Peyer's patch (tissue), 4 donors: Measurements from ENCODE around the gene TRPM8. TPM values are rescaled to one million over a fixed set of nuclear protein-coding genes. Genes with fewer than 3 reads are reported as not detected.

ENCODE experiments used
- DNase-seq, 3 donors: peaks; one replicate each; pipeline ENCODE4 v3.0.0-alpha.2; 2017 to 2019
- H3K27ac ChIP-seq, 4 donors: fragments of 200-600 bp; sonication (generic); one replicate each; pipeline ENCODE4 v1.5.1; 2016 to 2019
- H3K27me3 ChIP-seq, 2 donors: fragments of 200-600 bp; sonication (generic); one replicate each; pipeline ENCODE4 v1.5.1; 2019
- H3K36me3 ChIP-seq, 3 donors: fragments of 200-600 bp; sonication (generic); one replicate each; pipeline ENCODE4 v1.5.1; 2016 to 2019
- H3K4me1 ChIP-seq, 4 donors: fragments of 200-600 bp; sonication (generic); one replicate each; pipeline ENCODE4 v1.5.1; 2016 to 2019
- H3K4me3 ChIP-seq, 4 donors: fragments of 200-600 bp; sonication (generic); 1 replicate in 3 of 4; 2 replicates in 1 of 4; pipeline ENCODE4 v1.5.1; 2016 to 2019; ENCODE audit warnings: mild to moderate bottlenecking in 1 of 4
- H3K9me3 ChIP-seq, 4 donors: fragments of 200-600 bp; sonication (generic); one replicate each; pipeline ENCODE4 v1.5.1; 2016 to 2019; ENCODE audit warnings: mild to moderate bottlenecking in 1 of 4
- POLR2A ChIP-seq, 2 donors: fragments of 450-650 bp; IDR thresholded peaks; one replicate each; pipeline ENCODE4 v1.5.1; 2017; ENCODE audit warnings: antibody characterized with exemption in 2 of 2, mild to moderate bottlenecking in 2 of 2, moderate library complexity in 2 of 2
- total RNA-seq, 4 donors: library from RNA; depleted of rRNA; stranded (reverse); fragments of >200 nt; gene quantifications; one replicate each; pipeline ENCODE4 v1.1.0, GENCODE V29; 2016
- TF ChIP-seq, protein P1 (sequence below), 6 experiments: fragments of 450-650 bp in 4 of 6; fragments of 200-600 bp in 2 of 6; sonication (generic) in 1 of 6; IDR thresholded peaks; one replicate each; pipeline ENCODE4 v1.5.1; 2017 to 2019; ENCODE audit warnings: antibody characterized with exemption in 6 of 6, mild to moderate bottlenecking in 3 of 6, moderate library complexity in 1 of 6

Gene TRPM8
- total RNA-seq, 4 donors from 2014 or later, result not detected

DNA sequence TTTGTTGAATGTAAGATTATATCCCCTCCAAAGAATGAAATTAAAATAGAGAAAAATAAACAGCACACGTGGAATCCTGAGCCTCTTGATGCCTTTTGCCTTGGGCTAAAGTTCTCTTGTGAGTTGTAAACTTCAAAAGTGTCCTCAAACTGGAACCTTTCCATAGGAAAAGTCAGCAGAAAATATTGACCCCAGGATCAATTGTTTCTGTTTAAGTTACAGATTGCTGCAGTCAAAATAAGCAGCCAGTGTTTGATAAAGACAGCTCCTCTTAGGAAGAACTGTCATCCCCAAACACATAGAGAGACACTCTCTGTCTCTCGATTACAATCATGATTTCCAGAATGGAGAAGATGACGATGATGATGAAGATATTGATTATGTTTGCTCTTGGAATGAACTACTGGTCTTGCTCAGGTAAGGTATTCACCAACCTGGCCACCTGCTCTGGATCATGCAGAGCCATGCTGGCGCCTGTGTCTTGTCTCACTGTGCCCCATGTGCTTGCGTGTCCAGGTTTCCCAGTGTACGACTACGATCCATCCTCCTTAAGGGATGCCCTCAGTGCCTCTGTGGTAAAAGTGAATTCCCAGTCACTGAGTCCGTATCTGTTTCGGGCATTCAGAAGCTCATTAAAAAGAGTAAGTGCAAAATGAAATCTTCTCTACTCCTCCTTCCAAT is 133.4 kb downstream of the TRPM8 start, which contains the start of gene SPP2:
Gene SPP2, plus strand, starts transcription at position 248 of the 681 bp plus-strand sequence. Its CDS starts 85 bp downstream, at position 333.
- Histone ChIP-seq H3K27me3 (no peaks in the 10 kb centered on the region), H3K4me1 (no peaks in the 10 kb centered on the region)
- TF ChIP-seq, protein P1, sequence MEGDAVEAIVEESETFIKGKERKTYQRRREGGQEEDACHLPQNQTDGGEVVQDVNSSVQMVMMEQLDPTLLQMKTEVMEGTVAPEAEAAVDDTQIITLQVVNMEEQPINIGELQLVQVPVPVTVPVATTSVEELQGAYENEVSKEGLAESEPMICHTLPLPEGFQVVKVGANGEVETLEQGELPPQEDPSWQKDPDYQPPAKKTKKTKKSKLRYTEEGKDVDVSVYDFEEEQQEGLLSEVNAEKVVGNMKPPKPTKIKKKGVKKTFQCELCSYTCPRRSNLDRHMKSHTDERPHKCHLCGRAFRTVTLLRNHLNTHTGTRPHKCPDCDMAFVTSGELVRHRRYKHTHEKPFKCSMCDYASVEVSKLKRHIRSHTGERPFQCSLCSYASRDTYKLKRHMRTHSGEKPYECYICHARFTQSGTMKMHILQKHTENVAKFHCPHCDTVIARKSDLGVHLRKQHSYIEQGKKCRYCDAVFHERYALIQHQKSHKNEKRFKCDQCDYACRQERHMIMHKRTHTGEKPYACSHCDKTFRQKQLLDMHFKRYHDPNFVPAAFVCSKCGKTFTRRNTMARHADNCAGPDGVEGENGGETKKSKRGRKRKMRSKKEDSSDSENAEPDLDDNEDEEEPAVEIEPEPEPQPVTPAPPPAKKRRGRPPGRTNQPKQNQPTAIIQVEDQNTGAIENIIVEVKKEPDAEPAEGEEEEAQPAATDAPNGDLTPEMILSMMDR (IDR thresholded peaks at IDR 0.05), result no peak
- TF ChIP-seq POLR2A (IDR thresholded peaks at IDR 0.05), result no peak

DNA sequence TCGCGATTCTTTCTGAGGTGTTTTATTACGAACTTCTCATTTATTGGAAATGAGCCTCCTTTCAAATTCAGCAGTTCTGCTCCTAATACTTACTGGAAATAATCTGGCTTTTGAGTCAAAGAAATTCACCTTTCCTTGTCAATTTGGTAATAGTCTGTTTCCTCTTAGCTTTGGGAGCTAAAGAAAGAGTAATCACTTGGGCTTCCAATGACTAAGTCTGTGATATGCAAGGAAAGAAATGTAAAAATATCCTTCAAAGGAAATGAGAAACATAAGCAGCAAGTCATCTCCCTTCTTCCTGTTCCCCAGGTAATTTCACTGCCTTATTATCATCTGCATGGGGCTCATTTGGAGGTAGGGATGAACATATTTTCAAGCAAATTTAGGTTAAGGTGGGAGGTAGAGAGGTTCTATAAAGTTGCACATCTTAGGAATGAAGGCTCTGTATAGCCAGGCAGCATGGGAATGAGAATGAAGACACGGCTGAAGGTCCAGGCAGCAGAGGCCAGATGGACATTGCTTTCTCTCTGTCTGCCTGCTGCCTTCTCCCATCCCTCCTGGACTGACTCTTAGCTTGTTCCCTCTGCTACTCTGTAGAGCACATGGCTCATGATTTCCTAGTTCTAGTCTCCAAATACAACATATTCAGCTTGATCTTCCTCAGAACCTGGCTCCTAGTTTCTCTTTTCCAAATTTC is 134.3 kb downstream of the TRPM8 start:
- TF ChIP-seq POLR2A (IDR thresholded peaks at IDR 0.05), result no peak
- TF ChIP-seq, protein P1 (IDR thresholded peaks at IDR 0.05), result no peak
- H3K27ac ChIP-seq, result no peak overlapping the region

More for the DNA sequence above, 133.4 kb downstream of the TRPM8 start, which contains the start of gene SPP2:
- DNase-seq, result no peak
- H3K36me3 ChIP-seq, result no peaks in the 10 kb centered on the region
- no peaks in the 10 kb centered on the region for H3K9me3 ChIP-seq
- no peak within 1 kb of the TSS for H3K4me3 ChIP-seq
- no peak within 1 kb of the TSS for H3K27ac ChIP-seq

DNA sequence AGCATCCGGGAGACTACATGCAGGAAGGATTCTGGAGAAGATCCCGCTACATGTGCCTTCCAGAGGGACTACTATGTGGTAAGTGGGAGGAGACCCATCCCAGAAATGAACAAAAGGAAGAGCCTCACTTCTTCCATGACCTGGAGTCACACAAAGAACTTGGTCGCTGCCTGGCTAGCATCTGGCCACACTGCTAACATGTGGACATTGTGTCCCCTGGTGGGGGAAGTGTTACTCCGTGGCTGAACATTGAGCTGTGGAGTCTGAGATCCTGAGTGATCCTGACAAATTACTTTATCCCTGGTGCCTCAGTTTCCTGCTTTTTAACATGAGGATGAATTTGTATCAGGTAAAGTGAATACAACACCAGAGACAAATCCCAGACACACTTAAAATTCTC is 141.7 kb downstream of the TRPM8 start:
- no peaks in the 10 kb centered on the region for H3K9me3 ChIP-seq
- DNase-seq, result no peak
- TF ChIP-seq, protein P1 (IDR thresholded peaks at IDR 0.05), result no peak
- no peak for TF ChIP-seq POLR2A (IDR thresholded peaks at IDR 0.05)

More for the DNA sequence above, 134.3 kb downstream of the TRPM8 start:
- H3K27me3 ChIP-seq, result no peaks in the 10 kb centered on the region
- no peaks in the 10 kb centered on the region for H3K9me3 ChIP-seq
- no peaks in the 10 kb centered on the region for H3K36me3 ChIP-seq
- H3K4me1 ChIP-seq, result no peaks in the 10 kb centered on the region
- no peak overlapping the region for H3K4me3 ChIP-seq
- DNase-seq, result no peak

DNA sequence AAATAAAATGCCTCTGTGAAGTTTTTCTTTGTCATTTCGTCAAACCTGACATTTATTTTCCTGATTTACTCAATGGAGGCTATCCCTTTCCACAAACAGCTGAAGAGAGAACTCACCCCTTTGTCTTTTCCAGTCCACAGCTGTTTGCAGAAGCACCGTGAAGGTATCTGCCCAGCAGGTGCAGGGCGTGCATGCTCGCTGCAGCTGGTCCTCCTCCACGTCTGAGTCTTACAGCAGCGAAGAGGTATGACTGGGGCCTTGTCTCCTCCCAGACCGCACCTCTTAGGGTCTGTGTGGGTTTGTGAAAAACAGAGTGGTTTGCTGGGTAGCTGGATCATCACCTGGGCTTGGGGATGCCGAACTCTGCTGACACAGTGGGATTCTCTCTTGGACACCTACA is 143.1 kb downstream of the TRPM8 start:
- H3K36me3 ChIP-seq, result no peaks in the 10 kb centered on the region
- H3K4me1 ChIP-seq, result no peaks in the 10 kb centered on the region
- H3K4me3 ChIP-seq, result no peak overlapping the region
- no peaks in the 10 kb centered on the region for H3K9me3 ChIP-seq
- H3K27ac ChIP-seq, result no peak overlapping the region
- H3K27me3 ChIP-seq, result no peaks in the 10 kb centered on the region
- DNase-seq, result no peak
- TF ChIP-seq POLR2A (IDR thresholded peaks at IDR 0.05), result no peak
- TF ChIP-seq, protein P1 (IDR thresholded peaks at IDR 0.05), result no peak

More for the DNA sequence above, 141.7 kb downstream of the TRPM8 start:
- Histone ChIP-seq H3K36me3 (no peaks in the 10 kb centered on the region), H3K4me1 (no peaks in the 10 kb centered on the region), H3K27ac (no peak overlapping the region), H3K27me3 (no peaks in the 10 kb centered on the region), H3K4me3 (no peak overlapping the region)

DNA sequence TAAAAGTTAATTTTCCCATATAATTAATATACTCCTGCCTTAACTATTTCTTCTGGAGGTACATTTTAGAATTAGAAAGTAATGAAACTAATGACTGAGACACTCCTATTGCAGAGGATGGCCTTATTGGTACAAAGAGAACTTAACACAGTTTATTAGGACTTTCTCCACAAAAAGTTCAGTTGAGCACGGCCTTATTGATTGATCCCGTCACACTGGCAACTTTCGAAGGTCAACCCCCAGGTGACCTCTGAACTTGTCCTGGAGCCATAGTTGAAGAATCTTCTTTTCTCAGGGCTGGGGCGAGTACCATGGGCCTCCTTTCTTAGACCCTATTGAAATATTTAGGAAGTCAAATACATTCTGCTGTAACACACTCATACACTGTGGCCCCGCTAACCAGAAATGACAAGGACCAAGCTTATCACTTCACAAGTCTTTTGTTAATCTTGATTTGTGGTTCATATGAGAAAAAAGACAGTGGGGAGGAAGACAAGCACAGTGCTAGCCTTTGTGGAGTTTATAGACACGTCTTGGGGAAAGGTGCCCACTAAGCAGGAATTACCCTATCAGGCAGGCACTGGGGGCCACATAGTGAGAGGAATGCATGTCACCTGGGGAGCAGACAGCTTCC is 144.6 kb downstream of the TRPM8 start:
- H3K27me3 ChIP-seq, result no peaks in the 10 kb centered on the region
- no peaks in the 10 kb centered on the region for H3K9me3 ChIP-seq
- H3K27ac ChIP-seq, result no peak overlapping the region
- H3K4me3 ChIP-seq, result no peak overlapping the region
- H3K36me3 ChIP-seq, result no peaks in the 10 kb centered on the region
- H3K4me1 ChIP-seq, result no peaks in the 10 kb centered on the region
- TF ChIP-seq, protein P1 (IDR thresholded peaks at IDR 0.05), result no peak
- TF ChIP-seq POLR2A (IDR thresholded peaks at IDR 0.05), result no peak
- DNase-seq, result no peak
